Activated CD4-positive, CD25-positive, alpha-beta regulatory T cell treated with anti-CD3 and anti-CD28 coated beads, Interleukin-2, amount 50 U/mL, for 16 hours (primary cell): ENCODE measurements around the gene CDKN2B-AS1.
"Not testable (repeated sequence)": the region's sequence is repeated elsewhere in the genome, so short reads cannot be mapped to it uniquely, and the experiment has no call there.

Experiments used
- DNase-seq: peaks from one replicate; pipeline ENCODE4 v3.0.0-alpha.2; 2020; ENCODE audit warnings: low read depth, low spot score

The CDKN2B-AS1 gene

DNA sequence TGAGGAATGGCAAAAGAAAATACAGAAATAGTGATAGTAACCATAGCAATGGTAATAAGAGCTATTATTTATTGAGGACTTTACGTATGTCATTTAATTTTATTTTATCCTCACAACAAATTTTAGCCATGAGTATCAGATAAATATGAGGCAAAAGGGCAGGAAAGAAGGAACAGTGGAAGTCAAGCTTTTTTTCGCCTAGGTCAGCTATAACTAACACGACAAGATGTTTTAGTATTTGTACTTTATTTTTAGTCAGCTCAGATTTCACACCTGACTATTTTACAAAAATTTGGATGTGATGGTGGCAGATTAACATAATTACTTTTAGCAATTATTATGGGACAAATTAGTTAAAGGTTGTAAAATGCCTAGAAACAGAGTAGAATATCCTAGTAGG, 49.3 kb downstream of the CDKN2B-AS1 start:
- DNase-seq = no peak

DNA sequence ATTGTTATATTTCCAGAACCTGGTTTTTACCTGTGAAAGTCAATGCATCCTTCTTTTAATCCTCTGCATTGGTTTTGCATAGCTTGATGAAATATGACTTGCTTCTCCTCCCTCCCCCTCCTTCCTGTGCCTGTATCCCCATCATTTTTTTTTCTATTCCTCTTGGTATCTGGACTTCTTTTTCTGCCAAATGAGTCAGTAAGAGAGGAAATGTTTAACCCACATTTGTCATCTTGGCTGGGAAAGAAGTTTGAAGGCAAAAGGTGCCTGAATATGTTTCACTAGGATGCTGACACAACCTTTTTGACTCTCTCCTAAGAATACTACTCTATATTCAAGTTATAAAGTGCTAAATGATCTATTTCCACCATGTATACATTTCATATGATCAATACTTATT, 50.0 kb downstream of the CDKN2B-AS1 start:
- no peak for DNase-seq

DNA sequence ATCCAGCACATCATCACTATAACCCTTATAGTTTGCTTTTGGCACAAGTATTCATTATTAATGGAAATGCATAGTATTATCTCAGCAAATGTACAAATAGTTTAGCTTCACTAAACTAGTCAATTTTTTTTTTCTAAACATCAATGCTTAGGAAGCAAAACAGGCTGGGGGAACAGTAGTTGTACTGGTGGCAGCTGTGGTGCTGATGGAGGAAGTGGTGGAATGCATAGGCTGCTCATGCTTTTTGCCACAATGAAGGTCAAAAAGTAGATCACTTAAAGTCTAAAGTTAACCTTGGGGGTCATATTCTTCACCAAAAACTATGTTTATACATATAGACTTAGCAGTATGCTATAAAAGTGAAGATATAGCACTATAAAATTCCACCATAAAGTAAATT, 50.8 kb downstream of the CDKN2B-AS1 start:
- no peak for DNase-seq

DNA sequence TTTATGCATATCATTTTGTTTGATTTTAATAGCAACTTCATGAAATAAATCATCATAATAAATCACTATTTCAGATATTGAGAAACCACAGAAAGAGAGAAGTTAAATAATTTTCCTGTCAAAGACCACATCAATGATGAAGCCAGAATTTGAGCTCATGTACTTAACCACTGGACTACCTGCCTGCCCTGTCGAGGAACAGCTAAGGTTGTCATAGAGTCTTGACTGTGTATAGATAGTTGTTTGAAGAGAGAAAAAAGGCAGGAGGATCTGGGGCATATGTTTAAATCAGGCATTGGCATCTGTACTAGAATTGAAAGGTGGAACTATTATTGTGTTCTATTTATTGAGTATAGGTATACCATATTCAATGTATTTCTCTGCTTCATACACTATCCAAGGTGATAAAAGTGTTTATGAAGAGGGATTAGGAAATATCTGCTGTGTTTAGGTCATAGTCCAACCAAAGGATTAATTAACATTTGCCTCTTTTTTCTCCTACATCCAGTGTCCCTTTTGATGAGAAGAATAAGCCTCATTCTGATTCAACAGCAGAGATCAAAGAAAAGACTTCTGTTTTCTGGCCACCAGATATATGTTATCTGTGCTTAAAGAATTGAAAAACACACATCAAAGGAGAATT, 51.8 kb downstream of the CDKN2B-AS1 start:
- DNase-seq = no peak

DNA sequence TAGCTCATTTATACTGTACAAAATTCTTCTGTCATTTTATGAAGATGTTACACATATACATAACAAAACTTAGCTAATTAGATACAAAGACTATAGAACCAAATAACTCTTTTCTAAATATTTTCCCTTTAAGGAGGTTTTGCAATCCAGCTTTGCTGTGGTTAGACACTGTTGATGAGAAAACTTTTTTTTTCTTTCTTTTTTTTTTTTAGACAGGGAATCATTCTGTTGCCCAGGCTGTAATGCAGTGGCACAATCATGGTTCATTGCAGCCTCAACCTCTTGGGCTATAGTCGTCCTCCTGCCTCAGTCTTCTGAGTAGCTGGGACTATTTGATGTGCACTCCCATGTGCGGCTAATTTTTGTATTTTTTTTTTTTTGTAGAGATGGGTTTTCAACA, 53.0 kb downstream of the CDKN2B-AS1 start:
- no peak for DNase-seq

DNA sequence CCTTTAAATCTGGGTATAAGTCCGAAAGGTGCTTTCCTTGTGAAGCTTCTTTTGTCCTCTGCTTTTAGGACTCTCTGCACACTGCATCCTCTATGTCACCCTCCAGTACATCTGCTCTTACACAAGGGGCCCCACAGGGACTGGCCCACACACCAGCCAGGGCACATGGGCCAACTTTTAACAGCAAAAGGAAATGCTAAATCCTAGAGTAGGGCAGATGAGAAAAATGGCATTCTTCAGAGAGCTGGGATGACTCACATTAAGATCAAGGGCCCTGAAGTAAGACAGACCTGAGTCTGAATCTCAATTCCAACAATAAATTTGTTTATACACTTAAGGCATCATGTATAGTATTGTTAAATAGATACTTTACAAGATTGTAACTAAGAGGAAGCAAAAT, 54.8 kb downstream of the CDKN2B-AS1 start:
- DNase-seq = no peak

DNA sequence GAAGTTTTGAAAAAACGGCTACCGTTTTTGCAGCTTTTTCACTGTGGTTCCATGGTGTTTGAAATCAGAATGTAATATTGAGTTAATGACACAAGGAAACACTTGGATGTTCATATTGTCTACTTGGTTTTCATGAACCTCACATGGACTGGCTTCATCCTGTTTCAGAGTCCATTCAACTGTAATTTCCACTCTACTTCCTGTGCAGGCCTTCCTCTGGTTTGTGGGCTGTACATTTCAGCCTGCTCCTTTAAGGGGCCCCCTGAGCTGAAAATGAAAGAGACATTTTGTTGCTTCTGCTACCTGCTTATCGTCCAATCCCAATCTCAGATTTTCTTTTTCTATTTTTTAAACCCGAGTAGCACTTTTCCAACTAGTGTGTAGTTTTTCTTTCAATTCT, 56.3 kb downstream of the CDKN2B-AS1 start:
- DNase-seq = no peak

DNA sequence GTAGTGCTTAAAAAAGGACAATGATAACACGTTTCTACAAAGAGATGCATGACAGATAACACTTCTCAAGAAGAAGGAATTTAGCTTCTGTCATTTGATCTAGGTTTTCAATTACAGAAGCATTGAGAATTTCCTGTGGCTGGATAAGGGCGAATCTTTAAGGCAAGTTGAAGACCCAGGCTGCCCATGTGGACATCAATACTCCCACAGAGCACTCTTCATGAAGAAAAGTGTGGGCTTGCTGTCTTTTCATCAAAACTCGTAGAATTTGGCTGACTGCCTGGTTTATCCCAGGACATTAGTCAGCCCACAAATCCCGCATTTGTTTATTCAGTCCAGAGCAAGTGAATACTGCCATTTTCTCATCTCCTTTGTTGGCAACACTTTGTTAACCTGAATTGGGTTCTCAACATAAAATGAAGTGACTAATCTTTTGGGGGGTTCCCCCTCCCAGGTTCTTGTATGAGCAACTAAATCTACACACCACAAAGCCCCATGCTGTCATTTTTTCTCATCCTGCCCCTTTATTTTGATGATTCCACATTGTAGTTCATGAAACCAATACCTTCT, 57.9 kb downstream of the CDKN2B-AS1 start:
- no peak for DNase-seq

DNA sequence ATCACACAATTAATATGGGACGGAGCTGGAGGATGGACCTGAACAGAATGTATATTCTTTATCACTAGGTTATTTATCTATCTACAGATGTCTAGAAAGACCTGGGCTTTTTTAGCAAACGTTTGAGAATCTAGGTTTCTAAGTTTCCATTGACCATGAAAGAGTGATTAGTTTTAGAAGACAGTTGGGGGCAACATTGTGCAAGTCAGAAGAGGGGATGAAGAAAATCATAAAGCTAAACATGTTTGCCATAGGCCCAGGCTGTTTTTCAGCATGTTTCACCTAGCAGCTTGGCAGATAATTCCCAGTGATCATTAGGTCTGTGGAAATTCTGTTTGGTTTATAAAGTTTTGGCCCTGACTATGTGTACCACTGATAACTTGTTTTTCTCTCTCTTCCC, 58.6 kb downstream of the CDKN2B-AS1 start:
- DNase-seq = no peak

DNA sequence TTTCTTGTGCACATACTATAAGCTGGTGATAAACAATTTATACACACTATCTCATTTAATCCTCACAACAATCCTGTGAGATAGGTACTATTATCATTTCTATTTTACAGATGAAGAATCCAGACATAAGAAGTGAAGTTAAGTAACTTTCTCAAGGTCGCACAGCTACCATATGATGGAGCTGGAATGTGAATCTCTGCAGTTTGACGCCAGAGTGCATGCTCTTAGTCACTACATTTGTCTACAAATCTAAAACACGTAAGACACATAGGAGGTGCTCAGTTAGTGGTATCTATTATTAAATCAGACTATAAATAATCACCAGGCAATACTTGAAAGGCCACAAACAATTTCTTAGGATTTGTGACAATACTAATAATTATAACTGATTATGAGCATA, 59.5 kb downstream of the CDKN2B-AS1 start:
- DNase-seq = no peak

DNA sequence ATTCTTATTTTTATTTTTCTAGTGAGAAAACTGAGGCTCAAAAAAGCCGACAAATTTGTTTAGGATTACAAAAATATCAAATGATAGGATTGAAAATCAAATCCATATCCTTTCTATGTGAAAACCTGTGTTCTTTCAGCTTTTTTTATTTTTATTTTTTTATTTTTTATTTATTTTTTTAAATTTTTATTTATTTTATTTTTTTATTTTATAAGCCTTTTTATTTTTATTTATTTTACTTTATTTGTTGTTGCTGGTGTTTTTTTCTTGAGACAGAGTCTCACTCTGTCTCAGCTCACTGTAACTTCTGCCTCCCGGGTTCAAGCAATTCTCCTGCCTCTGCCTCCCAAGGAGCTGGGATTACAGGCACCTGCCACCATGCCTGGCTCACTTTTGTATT, 59.9 kb downstream of the CDKN2B-AS1 start:
- DNase-seq = no peak

DNA sequence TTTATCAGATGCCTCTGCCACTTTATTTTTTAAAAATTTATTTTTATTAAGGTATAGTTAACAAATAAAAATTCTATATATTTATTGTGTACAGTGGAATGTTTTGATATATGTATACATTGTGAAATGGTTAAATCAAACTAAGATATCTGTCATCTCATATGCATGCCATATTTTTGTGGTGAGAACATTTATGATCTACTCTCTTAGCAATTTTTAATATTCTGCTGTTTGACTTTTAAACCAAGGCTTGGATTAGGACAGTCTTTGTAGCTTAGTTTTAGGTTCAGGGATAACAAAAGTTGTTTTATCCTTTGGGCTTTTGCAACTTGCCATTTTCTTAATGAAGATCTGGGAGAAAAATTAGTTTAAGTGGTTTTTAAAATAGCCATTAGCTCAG, 60.5 kb downstream of the CDKN2B-AS1 start:
- DNase-seq = no peak

DNA sequence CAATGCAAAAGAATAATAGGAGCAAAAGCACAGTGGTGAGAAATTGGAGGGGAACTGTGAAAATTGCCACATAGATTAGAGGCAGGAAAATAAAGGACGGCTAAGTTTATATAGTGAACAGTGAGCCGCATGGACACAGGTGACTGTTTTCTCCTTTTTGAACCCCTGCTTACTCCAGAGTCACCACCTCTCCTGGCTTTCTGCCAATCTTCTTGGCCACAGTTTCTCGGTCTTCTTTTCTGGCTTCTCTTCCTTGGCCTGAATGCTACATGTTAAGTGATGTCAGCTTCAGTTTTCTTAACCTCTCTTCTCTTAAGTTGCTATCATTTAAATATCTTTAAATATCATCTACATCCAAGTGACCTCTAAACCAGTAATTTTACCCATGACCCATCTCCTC, 61.8 kb downstream of the CDKN2B-AS1 start:
- DNase-seq = no peak

DNA sequence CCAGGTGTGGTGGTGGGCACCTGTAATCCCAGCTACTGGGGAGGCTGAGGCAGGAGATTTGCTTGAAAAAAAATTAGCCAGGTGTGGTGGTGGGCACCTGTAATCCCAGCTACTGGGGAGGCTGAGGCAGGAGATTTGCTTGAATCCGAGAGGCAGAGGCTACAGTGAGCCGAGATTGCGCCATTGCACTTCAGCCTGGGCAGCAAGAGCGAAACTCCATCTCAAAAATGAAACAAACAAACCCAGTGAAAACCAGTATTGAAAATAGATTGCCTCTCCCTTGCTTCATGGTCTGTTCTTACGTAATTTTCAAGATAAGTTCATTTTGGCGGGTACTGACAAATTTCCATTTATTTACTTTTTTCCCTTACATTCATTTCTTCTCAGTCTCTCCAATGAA, 63.4 kb downstream of the CDKN2B-AS1 start:
- DNase-seq = not testable (repeated sequence)

DNA sequence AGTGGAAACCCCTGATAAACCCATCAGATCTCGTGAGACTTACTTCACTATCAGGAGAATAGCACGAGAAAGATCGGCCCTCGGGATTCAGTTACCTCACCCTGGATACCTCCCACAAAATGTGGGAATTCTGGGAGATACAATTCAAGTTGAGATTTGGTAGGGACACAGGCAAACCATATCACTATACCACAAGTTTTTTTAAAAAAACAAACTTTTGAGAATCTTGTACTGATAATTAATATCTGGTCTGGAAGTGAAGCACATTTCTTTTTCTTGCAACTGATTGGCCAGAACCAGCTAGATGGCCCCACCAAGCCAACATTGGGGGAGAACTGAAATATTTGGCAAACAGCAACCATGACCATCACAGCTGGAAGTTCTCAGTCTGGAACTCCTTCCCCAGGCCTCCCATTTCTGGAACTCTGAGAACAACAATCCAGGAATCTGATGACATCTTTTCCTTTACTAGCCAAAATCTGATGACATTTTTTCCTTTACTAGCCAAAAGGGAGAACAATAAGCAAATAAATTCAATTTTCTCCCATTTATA, 66.3 kb downstream of the CDKN2B-AS1 start:
- no peak for DNase-seq

DNA sequence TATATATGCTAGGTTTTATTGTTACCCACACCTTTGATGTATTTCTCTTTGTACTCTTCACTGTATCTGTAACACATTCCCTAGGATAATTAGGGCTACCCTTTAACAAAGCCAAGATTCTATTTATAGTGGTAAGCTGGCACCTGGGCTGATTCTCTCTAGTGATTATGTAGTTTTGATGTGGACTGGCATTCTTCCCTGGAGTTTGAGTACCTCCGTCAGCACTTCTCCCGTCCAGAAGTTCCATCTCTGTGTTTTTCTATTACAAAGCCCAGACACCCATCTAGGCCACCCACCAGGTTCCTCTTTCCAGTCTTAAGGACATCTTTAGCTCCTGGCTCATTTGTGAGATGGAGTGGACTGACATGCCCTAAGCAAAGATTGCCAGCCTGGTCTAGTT, 70.4 kb downstream of the CDKN2B-AS1 start:
- DNase-seq = no peak

DNA sequence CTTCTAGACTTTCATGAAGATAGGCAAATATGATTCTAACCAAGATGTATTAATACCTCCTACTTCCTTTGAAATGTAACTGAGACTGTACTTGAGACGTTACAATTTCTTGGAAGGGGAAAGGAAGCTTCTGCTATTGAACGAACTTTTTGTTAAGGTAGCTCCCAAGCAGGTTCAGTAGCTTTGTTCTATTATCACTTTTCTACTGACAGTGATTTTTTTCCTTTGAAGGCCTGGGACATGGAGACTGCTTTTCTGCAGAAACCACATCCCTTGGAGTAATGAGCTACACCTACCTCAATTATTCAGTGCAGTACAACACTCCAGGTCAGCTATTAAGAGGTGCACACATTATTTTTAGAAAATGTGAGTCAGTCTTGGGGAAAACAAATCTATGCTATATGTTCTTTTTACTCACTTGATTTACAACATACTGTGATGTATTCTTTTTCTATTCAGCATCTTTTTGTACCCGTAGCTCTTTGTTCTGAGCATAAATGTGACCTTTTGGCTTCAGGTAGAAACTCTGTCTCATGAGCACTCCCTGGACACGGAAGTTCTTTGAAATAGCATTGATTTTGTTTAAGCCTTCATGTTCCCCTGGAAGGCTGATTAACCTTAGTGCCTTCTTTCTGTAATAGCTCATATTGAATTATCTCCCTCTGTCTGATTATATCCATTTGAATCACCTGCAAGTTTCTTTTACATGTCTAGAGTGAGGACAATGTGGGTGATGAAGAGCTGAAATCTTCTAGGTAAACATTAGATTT, 71.0 kb downstream of the CDKN2B-AS1 start:
- no peak for DNase-seq

DNA sequence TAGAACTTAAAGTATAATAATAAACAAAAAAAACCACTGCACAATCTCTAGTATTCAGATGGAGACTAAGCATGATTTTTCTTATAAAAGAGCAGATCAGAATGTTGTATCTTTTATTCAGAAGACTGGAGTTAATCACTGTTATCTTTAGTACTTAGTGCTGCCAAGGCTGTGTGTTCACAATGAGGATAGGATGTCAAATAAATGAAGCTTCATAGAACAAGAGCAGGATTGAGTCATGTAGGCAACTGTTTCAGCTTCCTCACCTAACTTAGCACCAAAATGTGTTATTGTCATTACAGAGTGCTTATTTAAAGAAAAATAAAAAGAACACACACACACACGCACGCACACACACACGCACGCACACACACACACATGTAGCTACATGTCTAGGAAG, 72.6 kb downstream of the CDKN2B-AS1 start:
- no peak for DNase-seq

DNA sequence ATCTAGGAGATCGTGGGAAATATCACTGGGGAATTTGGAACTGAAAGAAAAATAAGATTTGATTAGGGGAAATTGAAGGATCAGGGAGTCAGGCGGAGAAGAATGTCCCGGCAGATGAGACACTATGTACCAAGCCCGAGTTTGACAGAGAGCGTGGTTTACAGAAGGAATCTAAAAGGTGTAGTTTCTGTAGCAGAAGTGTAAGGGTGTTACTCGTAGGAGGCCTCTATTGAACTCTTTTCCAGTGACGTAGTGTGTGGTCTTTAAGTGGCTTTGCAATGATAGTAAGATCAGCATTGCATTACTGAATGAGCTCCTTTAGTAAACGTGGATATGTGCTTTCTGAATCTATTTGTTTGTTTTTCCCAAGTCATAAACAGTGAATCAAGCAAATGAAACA, 73.8 kb downstream of the CDKN2B-AS1 start:
- no peak for DNase-seq

DNA sequence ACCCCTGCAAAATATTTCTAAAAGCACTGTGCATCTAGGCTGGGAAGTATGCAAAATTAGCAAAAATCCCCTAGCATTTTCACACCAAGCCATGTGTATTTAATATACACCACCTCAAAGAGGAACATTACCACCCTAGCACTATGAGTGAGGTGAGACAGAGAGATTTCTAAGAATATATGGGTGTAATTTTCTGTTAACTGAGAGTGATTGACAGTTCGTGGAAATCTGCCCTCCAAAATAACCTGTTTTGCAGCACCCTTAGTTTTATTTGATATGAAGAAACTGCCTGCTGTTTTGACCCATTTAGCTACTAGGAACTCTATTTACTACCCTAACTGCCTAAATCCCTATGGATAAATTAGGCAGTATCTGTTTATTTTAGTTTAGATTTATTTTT, 78.8 kb downstream of the CDKN2B-AS1 start:
- no peak for DNase-seq

DNA sequence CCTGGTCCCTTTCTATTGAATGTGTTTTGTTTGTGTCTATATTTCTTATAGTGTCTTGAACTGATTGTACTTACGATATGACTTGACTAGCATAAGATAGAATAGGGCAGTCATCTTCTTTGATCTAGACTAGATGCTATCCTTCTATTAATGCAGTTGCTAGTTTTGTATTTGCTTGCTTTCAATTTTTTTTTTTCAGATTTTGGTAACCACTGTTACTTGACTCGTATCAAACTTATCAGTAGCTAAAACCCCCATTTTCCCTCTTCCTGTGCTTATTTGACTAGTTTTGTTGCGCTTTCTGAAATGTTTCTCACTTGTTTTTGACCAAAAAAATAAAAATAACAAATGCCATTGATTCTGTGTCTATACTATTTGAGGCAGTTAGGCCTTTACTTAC, 83.5 kb downstream of the CDKN2B-AS1 start:
- no peak for DNase-seq

DNA sequence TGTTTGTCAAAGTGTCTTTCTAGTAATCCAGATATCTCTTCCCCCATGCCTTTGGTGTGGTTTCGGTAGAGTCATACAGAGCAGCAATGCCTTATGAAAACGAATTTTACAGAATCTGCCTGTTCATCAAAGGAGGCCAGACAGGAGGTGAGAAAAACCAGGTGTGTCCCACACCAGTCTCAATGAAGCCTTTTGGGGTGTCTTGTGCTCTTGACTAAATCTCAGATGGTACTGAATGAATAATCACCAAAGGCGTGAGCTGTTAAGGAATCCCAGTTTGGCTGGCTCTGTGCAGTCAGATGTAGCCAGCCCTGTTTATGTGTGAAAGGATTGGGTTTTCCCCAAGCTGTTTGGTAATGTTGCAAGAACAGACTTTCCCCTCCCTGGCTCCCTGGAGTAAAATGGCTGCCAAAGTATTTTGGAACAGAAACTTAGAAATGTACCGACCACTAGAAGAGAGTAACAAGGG, 85.3 kb downstream of the CDKN2B-AS1 start:
- peak; percentile 22 for DNase-seq
